Cardiac muscle cell (in vitro differentiated cells and primary cell): ENCODE measurements around the gene ETHE1. TPM values are rescaled to one million over a fixed set of nuclear protein-coding genes. Genes with fewer than 3 reads are reported as not detected.

Experiments
- DNase-seq, 2 donors: peaks; one replicate each; pipeline versions ENCODE4 v3.0.0 to v3.0.0-alpha.2; 2010 to 2017; ENCODE audit warnings: low read depth in 1 of 2, low spot score in 1 of 2
- H3K27ac ChIP-seq: fragments of 200-600 bp; sonication (generic); 2 replicates; pipeline ENCODE4 v1.5.1; 2016
- H3K27me3 ChIP-seq: fragments of 200-600 bp; sonication (generic); 2 replicates; pipeline ENCODE4 v1.6.0; 2016; ENCODE audit warnings: control low read depth
- H3K36me3 ChIP-seq: fragments of 200-600 bp; sonication (generic); 2 replicates; pipeline ENCODE4 v1.5.1; 2016; ENCODE audit warnings: control low read depth
- H3K4me1 ChIP-seq: fragments of 200-600 bp; sonication (generic); 2 replicates; pipeline ENCODE4 v1.8.1; 2017; ENCODE audit warnings: low read depth, mild to moderate bottlenecking, mixed run types
- H3K4me3 ChIP-seq: fragments of 200-600 bp; sonication (generic); 2 replicates; pipeline ENCODE4 v1.5.1; 2016; ENCODE audit warnings: mild to moderate bottlenecking
- H3K9me3 ChIP-seq: fragments of 200-600 bp; sonication (generic); 2 replicates; pipeline ENCODE4 v1.5.1; 2017; ENCODE audit warnings: low read depth, mild to moderate bottlenecking, control low read depth
- polyA plus RNA-seq: library from polyadenylated mRNA; unstranded; fragments of >200 nt; fragmentation: Nextera tagmentation; extraction: Ambion mirVana; gene quantifications from 2 replicates; pipeline ENCODE4 v1.2.1, GENCODE V29; 2016
- total RNA-seq: library from RNA; depleted of rRNA; stranded (reverse); fragments of >200 nt; gene quantifications from 2 replicates; pipeline ENCODE4 v1.2.3, GENCODE V29; 2016
- TF ChIP-seq, protein P1 (sequence below): IDR thresholded peaks from 2 replicates; pipeline ENCODE4 v1.5.1; 2012; ENCODE audit warnings: low read depth, mild to moderate bottlenecking, low read length

ETHE1 gene
- total and polyA plus RNA-seq, 2 experiments from 2014 or later: 31.6 to 35.0 TPM

DNA sequence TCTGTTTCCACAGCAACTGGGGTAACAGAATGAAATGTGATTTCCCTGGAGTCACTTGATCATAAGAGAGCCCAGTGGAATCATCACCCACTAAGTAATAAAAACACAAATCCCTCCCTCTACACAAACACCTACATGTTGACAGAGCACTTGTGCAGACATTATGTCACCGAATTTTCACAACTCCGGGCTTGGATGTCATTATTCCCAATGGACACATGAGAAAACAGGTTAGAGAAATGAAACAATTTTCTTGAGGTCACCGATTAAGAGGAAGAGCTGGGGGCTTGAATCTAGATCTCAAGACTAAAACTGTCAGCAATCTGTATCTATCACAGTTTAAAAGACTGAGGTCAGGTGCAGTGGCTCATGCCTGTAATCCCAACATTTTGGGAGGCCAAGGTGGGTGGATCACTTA is 45.2 kb upstream of the ETHE1 start:
- Histone ChIP-seq H3K4me3 (no peak overlapping the region), H3K36me3 (peaks cover 4% of the 10 kb centered on the region), H3K27ac (no peak overlapping the region), H3K27me3 (no peaks in the 10 kb centered on the region), H3K4me1 (no peaks in the 10 kb centered on the region), H3K9me3 (no peaks in the 10 kb centered on the region)
- TF ChIP-seq, protein P1, sequence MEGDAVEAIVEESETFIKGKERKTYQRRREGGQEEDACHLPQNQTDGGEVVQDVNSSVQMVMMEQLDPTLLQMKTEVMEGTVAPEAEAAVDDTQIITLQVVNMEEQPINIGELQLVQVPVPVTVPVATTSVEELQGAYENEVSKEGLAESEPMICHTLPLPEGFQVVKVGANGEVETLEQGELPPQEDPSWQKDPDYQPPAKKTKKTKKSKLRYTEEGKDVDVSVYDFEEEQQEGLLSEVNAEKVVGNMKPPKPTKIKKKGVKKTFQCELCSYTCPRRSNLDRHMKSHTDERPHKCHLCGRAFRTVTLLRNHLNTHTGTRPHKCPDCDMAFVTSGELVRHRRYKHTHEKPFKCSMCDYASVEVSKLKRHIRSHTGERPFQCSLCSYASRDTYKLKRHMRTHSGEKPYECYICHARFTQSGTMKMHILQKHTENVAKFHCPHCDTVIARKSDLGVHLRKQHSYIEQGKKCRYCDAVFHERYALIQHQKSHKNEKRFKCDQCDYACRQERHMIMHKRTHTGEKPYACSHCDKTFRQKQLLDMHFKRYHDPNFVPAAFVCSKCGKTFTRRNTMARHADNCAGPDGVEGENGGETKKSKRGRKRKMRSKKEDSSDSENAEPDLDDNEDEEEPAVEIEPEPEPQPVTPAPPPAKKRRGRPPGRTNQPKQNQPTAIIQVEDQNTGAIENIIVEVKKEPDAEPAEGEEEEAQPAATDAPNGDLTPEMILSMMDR: no peak
- no peak for DNase-seq

DNA sequence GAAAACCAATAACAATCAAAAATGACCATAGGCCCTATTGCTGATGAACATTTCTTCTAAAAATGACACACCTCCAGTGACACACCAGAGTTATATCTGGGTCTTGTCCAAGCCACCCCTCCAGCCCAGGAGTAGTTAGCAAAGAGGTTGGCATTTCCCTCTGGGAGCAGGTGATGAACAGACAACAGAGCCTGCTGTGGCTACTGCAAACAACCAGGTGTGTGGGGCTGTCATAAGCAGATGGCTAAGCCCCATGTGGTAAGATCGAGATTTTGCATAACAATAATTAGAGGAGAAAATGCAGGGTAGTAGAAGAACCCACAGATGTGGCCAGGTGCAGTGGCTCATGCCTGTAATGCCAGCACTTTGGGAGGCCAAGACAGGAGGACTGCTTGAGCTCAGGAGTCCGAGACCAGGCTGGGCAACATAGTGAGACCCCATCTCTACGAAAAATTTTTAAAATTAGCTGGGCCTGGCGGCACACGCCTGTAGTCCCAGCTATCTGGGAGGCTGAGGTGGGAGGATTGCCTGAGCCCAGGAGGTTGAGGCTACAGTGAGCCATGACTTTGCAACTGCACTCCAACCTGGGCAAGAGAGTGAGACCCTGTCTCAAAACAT is 43.3 kb upstream of the ETHE1 start:
- peaks cover 4% of the 10 kb centered on the region for H3K36me3 ChIP-seq
- H3K9me3 ChIP-seq: no peaks in the 10 kb centered on the region
- no peaks in the 10 kb centered on the region for H3K4me1 ChIP-seq
- no peak overlapping the region for H3K27ac ChIP-seq
- H3K27me3 ChIP-seq: no peaks in the 10 kb centered on the region
- no peak for DNase-seq
- TF ChIP-seq, protein P1: no peak
- no peak overlapping the region for H3K4me3 ChIP-seq

DNA sequence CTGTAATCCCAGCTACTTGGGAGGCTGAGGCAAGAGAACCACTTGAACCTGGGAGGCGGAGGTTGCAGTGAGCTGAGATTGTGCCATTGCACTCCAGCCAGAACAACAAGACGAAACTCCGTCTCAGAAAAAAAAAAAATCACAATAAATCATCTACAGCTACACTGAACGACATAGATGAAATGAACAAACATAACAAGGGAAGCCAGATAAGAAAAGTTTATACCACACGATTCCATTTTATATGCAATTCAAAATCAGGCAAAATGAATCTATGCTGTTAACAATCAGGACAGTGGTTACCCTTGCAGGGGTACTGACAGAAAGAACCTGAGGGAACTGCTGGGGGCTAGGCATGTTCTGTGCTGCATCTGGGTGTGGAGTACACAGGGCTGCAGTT is 42.7 kb upstream of the ETHE1 start:
- Histone ChIP-seq H3K36me3 (peaks cover 4% of the 10 kb centered on the region), H3K27ac (no peak overlapping the region), H3K27me3 (no peaks in the 10 kb centered on the region), H3K4me3 (no peak overlapping the region), H3K9me3 (no peaks in the 10 kb centered on the region), H3K4me1 (no peaks in the 10 kb centered on the region)
- no peak for DNase-seq
- TF ChIP-seq, protein P1: no peak

DNA sequence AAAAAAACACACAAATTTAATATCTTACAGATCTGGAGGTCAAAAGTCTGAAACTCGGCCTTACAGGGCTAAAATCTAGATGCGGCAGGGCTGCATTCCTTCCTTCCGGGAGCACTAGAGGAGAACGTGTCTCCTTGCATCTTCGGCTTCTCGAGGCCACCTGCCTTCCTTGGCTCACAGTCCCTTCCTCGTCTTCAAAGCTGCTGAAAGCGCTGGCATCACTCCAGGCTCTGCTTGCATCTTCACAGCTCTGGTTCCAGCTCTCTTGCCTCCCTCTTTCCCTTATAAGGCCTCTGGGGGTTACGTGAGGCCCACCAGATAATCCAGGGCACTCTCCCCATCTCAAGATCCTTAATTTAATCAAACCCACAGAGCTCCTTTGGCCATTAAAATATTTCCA is 37.8 kb upstream of the ETHE1 start:
- no peaks in the 10 kb centered on the region for H3K4me1 ChIP-seq
- H3K4me3 ChIP-seq: no peak overlapping the region
- H3K27me3 ChIP-seq: no peaks in the 10 kb centered on the region
- no peaks in the 10 kb centered on the region for H3K9me3 ChIP-seq
- TF ChIP-seq, protein P1: no peak
- peaks cover 6% of the 10 kb centered on the region for H3K36me3 ChIP-seq
- DNase-seq: no peak
- no peak overlapping the region for H3K27ac ChIP-seq

DNA sequence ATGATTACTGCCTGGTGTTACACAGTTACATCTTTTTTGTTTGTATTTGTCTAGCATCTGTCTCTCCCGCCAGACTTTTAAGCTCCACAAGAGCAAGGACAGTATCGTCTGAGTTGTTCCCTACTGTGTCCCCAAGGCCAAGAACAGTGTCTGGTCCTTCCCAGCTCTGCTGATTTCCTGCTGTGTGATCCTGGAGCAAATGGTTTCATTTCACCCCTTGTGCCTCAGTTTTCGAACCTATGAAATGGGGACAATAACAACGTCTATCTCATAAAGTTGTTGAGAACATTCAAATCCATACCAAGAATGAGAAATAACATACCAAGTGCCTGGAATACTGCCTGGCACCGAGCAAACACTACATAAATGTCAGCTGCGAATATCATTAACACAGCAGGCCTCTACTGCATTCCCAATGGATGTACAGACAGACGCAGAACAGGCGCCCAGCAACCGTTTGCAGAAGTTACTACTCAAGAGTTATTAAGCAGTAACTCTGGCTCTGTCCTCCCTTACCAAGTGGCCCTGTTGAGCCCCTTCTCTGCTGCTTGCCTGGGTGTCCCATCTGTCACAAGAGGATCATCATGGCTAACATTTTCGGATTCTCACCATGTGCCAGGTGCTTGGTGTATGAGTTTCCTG is 36.9 kb upstream of the ETHE1 start:
- no peak for DNase-seq
- H3K4me3 ChIP-seq: no peak overlapping the region
- peaks cover 6% of the 10 kb centered on the region for H3K36me3 ChIP-seq
- H3K27me3 ChIP-seq: no peaks in the 10 kb centered on the region
- TF ChIP-seq, protein P1: no peak
- no peaks in the 10 kb centered on the region for H3K9me3 ChIP-seq
- no peak overlapping the region for H3K27ac ChIP-seq
- no peaks in the 10 kb centered on the region for H3K4me1 ChIP-seq
